Esophagus muscularis mucosa (tissue), 4 donors: ENCODE results near the gene OBSCN. TPM values are rescaled to one million over a fixed set of nuclear protein-coding genes. Genes with fewer than 3 reads are reported as not detected.

Experiments
- DNase-seq: peaks from one replicate; pipeline ENCODE4 v3.0.0-alpha.2; 2017; ENCODE audit errors: extremely low spot score
- H3K27ac ChIP-seq, 4 donors: fragments of 200-600 bp; sonication (generic); replicated peaks in 1 of 4; 1 replicate in 3 of 4; 2 replicates in 1 of 4; pipeline ENCODE4 v1.5.1; 2016 to 2019; ENCODE audit warnings: mild to moderate bottlenecking in 1 of 4
- H3K27me3 ChIP-seq, 4 donors: fragments of 200-600 bp; sonication (generic); one replicate each; pipeline versions ENCODE4 v1.5.1 to v1.6.0; 2016 to 2019
- H3K36me3 ChIP-seq, 4 donors: fragments of 200-600 bp; sonication (generic); one replicate each; pipeline ENCODE4 v1.5.1; 2016 to 2019
- H3K4me1 ChIP-seq, 4 donors: fragments of 200-600 bp; sonication (generic); one replicate each; pipeline ENCODE4 v1.5.1; 2016 to 2019
- H3K4me3 ChIP-seq, 4 donors: fragments of 200-600 bp; sonication (generic); 1 replicate in 2 of 4; 2 replicates in 2 of 4; pipeline ENCODE4 v1.5.1; 2016 to 2019; ENCODE audit warnings: mild to moderate bottlenecking in 4 of 4, moderate library complexity in 1 of 4
- H3K9me3 ChIP-seq, 4 donors: fragments of 200-600 bp; sonication (generic); 1 replicate in 3 of 4; 2 replicates in 1 of 4; pipeline ENCODE4 v1.5.1; 2016 to 2019
- EP300 ChIP-seq: sonication (generic); formaldehyde crosslinking; IDR thresholded peaks from one replicate; pipeline ENCODE4 v1.6.1; 2017; ENCODE audit warnings: antibody characterized with exemption
- POLR2A ChIP-seq: fragments of 450-650 bp; IDR thresholded peaks from one replicate; pipeline ENCODE4 v1.6.1; 2017; ENCODE audit warnings: antibody characterized with exemption, moderate library complexity, mild to moderate bottlenecking, low read depth
- POLR2AphosphoS5 ChIP-seq, 2 donors: sonication (generic); formaldehyde crosslinking; IDR thresholded peaks; one replicate each; pipeline ENCODE4 v1.6.1; 2017; ENCODE audit warnings: antibody characterized with exemption in 2 of 2
- WGBS: methylation state at CpG from one replicate; pipeline ENCODE4 v1.1.5; 2018; 5-methylcytosine and 5-hydroxymethylcytosine counted together
- intact Hi-C: fragments of 100-400 bp; cut with DNase I; formaldehyde crosslinking; loops from one replicate; pipeline ENCODE4 v1.15.1; 2023
- total RNA-seq, 4 donors: library from RNA; depleted of rRNA; stranded (reverse); fragments of >200 nt; gene quantifications; one replicate each; pipeline versions ENCODE4 v1.1.0 to v1.2.1, GENCODE V29; 2016

Gene OBSCN
- total RNA-seq, 4 donors from 2014 or later = 12.6 to 31.4 (median 17.8) TPM

GRCh38 chr1:228428412-228428811 lies 220.6 kb downstream of the OBSCN start:
- 72% methylated on average over 4 of the region's 4 CpGs for WGBS
- intact Hi-C loops = no loop called here
- Histone ChIP-seq H3K9me3 (no peaks in the 10 kb centered on the region), H3K27me3 (peaks cover 0 to 54% (median 9%) of the 10 kb centered on the region in 4 donors), H3K27ac (no peak overlapping the region), H3K4me3 (no peak overlapping the region), H3K4me1 (no peaks in the 10 kb centered on the region), H3K36me3 (no peaks in the 10 kb centered on the region)
- no peak for DNase-seq
- TF ChIP-seq EP300 (no peak), POLR2A (no peak), POLR2AphosphoS5 (IDR thresholded peaks at IDR 0.05) (no peak)

Other genes with a start within 250 kb of the OBSCN start
- not detected for gene WNT3A, start 201.0 kb upstream of the OBSCN start, total RNA-seq
- gene ARF1, start 125.3 kb upstream of the OBSCN start, total RNA-seq = 100 to 1,000 TPM; 238 to 392 (median 346) TPM
- 10 to 100 TPM; 11.2 to 24.3 (median 11.9) TPM for gene C1orf35, start 104.7 kb upstream of the OBSCN start, total RNA-seq
- gene MRPL55, start 98.7 kb upstream of the OBSCN start, total RNA-seq = 10 to 100 TPM; 52.3 to 64.9 (median 60.1) TPM
- gene GUK1, start 67.8 kb upstream of the OBSCN start, total RNA-seq = 100 to 1,000 TPM; 292 to 354 (median 305) TPM
- 10 to 100 TPM in 1 of 4 donors, 1 to 10 TPM in 3; 6.0 to 11.3 (median 7.8) TPM for gene GJC2, start 58.1 kb upstream of the OBSCN start, total RNA-seq
- gene IBA57, start 42.2 kb upstream of the OBSCN start, total RNA-seq = 10 to 100 TPM in 1 of 4 donors, 1 to 10 TPM in 3; 3.7 to 11.8 (median 6.6) TPM
- gene TRIM11, start 198.8 kb downstream of the OBSCN start, total RNA-seq = 10 to 100 TPM; 13.8 to 26.1 (median 20.9) TPM
- not detected for gene TRIM17, start 208.8 kb downstream of the OBSCN start, total RNA-seq